Measurements from ENCODE around the gene ITIH4.
"Not testable (repeated sequence)": the region's sequence is repeated elsewhere in the genome, so short reads cannot be mapped to it uniquely, and the experiment has no call there.

Gene ITIH4

DNA sequence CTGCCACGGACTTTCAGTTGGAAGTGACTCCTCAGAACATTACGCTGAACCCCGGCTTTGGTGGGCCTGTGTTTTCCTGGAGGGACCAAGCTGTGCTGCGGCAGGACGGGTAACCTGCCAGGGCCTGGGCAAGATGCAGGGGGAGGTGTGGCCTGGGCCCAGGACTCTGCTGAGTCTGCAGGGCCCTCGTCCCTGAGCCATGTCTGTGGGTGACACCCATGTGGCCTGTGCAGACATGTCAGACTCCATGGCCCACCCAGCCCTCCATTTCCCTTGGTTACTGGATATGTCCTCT, 40.8 kb downstream of the ITIH4 start:
- no peak for DNase-seq
- in situ Hi-C loops (cut with MboI; ENCODE audit: low pct_unique_long_range_greater_than_20kb, low sequenced_read_pairs): no loop called here

DNA sequence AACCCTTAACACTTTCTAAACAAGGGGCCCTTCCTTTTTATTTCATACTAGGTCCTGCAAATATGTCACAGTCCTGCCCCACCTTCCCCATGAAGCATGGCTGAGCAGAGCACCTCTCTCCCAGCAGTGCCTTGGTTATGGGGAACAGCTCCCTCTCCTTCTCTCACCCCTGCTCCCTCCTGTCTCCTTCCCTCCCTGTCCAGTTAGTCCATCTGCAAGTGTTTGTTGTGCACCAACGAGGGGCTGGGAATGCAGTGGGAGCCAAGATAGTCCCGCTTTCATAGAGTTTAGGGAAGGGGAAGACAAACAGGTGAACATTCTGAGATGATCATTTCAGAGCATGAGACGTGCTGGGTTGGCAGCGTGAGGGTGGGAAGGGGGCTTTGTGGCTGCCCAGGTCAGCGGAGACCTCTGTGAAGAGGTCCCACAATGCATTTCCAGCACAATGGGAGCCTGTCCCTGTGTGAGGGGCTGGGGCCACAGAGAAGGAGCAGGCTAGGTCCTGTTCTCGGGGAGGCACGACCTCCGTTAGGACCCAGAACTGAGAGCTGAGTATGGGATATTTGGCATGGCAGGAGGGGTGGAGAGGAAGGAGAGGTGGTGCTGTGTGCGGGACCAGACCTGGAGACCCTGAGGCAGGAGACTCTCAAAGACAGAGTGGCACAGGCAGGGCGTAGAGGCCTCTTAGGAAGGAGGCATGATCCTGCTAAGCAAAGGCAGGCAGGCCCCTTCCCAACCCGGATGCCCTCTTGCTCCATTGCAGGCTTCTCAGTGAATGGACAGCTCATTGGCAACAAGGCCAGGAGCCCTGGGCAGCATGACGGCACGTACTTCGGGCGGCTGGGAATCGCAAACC, 41.4 kb downstream of the ITIH4 start:
- in situ Hi-C loops (cut with MboI; ENCODE audit: low pct_unique_long_range_greater_than_20kb, low sequenced_read_pairs): no loop called here
- no peak for DNase-seq

DNA sequence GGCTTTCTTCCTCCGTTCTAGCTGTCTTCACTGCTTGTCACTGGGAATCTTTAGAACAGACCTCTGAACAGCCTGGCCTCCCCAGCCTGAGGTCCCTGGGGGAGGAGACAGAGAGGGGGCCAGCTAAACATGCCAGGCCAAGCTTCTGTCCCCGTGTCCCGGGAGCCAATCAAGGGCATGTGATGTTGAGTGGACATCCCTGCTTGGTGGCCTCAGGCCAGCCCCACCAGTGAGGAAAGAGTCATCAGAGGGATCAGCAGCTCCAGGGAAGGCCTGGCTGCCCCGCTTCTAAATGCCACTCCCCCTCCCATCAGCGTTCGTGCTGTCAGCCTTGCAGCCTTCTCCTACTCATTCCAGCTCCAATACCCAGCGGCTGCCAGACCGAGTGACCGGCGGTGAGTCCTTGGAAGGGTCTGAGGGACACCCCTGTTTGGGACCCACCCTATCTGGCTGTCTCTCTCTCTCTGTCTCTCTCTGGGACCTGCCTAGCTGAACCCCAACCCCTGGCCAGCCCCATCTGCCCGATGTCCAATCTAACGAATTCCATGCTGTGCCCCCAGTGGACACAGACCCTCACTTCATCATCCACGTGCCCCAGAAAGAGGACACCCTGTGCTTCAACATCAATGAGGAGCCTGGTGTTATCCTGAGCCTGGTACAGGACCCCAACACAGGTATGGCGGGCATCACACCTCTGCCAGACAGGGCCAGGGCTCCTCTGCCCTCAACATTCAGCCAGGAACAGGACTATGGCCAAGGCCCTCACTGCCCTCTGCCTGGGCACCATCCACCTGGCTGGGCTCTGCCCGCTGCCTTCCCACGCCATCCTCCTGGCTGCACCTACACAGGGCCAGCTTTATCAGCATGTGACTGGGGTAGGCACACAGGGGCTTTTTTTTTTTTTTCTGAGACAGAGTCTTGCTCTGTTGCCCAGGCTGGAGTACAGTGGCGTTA, 42.5 kb downstream of the ITIH4 start:
- DNase-seq: no peak
- in situ Hi-C loops (cut with MboI; ENCODE audit: low pct_unique_long_range_greater_than_20kb, low sequenced_read_pairs): no loop called here

DNA sequence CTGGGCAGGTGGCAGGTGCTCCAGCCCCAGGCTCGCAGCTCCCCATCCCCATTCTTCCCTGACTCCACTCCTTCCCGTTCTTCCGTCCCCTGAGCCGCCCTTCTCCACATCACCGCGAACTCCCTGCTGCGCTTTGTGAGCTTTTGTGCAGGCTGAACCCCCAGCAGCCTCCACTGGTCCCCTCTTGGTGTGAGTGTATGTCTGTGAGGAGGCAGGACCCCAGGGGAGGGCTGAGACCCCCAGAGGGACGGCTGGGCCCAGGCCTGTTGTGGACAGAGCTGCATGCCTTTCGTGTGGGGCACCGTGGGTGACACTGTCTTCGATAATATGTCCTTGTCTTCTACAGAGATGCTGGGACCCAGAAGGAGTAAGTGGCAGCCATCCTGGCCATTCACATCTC, 43.2 kb downstream of the ITIH4 start:
- in situ Hi-C loops (cut with MboI; ENCODE audit: low pct_unique_long_range_greater_than_20kb, low sequenced_read_pairs): no loop called here
- DNase-seq: no peak

DNA sequence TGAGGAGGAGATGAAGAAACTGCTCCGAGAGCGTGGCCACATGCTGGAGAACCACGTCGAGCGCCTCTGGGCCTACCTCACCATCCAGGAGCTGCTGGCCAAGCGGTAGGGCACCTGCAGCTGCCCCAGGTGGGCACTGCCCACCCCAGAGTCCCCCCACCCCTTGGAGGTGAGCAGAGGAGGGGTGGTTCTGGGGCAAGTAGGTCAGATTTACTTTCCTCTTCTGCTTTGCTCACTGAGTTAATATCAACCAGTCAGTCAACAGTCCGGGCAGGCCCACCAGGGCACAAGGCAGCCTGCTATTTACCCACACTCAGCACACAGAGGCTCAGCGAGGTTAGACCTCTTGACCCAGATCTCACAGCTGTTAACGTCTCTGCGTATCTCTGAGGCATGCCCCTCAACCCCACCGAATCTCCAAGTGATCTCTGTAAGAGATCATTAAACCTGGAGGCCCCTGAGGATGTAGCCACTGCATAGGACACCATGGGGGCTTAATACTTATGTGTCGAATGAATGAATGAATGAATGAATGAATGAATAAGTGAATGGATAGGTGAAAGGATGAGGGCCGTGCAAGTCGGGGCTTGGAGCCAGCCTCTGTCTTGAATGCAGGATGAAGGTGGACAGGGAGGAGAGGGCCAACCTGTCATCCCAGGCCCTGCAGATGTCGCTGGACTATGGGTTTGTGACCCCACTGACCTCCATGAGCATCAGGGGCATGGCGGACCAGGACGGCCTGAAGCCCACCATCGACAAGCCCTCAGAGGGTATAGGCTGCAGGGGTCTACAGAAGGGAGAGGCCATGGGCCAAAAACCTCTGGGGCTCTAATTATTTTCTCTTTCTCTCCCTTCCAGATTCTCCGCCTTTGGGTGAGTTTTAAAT, 43.9 kb downstream of the ITIH4 start:
- DNase-seq: no peak
- in situ Hi-C loops (cut with MboI; ENCODE audit: low pct_unique_long_range_greater_than_20kb, low sequenced_read_pairs): no loop called here

DNA sequence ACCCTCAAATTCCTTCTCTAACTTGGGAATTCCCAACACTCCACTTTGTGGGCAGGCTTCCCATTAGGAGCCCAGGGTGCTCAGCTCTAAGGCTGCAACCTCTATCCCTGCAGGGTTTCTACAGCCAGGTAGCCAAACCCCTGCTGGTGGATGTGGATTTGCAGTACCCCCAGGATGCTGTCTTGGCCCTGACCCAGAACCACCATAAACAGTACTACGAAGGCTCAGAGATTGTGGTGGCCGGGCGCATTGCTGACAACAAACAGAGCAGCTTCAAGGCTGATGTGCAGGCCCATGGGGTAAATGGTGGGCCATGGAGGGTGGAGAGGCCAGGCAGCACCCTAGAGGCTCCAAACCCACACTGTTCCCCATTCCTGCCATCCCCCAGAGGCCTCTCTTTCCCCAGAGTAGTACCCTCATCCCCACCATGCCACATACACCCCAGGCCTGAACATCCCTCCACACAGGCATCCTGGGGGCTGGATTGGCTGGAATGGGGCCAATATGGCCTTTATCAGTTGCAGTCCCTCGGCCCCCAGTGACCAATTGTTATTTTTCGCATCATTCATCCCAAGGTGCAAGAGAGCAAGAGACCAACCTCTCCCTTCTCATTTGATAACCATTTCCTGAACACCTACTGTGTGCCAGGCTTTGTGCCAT, 45.4 kb downstream of the ITIH4 start:
- DNase-seq: no peak
- in situ Hi-C loops (cut with MboI; ENCODE audit: low pct_unique_long_range_greater_than_20kb, low sequenced_read_pairs): no loop called here

DNA sequence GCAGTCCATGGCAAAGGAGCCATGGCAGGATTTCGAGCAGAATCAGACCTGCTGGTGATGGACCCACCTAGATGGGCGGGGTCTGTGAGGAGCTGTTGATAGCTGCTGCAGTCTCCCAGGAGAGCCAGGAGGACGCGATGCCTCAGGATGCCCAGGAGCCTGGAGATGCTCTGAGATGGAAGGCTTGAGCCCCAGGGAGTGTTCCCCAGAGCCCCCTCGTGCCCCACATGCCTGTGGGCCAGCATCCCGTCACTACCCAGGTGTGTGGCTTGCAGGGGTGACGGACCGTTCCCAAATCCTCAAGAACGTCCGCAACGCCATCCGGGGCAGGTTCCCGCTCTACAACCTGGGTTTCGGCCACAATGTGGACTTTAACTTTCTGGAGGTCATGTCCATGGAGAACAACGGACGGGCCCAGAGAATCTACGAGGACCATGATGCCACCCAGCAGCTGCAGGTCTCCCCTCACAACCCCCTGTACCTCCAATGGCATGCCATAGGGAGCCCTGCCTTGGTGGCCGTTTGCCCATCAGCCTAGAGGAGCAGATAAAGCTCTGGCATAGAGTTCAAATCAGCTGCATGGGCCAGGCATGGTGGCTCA, 46.4 kb downstream of the ITIH4 start:
- DNase-seq: no peak
- in situ Hi-C loops (cut with MboI; ENCODE audit: low pct_unique_long_range_greater_than_20kb, low sequenced_read_pairs): no loop called here

DNA sequence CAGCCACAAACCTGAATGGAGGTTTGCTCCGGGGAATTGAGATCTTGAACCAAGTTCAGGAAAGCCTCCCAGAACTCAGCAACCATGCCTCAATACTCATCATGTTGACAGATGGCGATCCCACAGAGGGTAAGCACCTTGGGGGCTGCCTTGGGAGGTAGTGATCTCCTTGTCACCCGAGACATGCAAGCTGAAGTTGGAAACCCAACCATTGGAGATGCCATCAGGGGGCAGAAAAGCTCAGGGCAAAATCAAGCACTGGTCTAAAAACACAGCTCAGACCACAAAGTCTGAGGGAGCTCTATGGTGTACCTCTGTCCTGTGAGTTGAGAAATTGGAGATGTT, 47.3 kb downstream of the ITIH4 start:
- in situ Hi-C loops (cut with MboI; ENCODE audit: low pct_unique_long_range_greater_than_20kb, low sequenced_read_pairs): no loop called here
- DNase-seq: no peak

DNA sequence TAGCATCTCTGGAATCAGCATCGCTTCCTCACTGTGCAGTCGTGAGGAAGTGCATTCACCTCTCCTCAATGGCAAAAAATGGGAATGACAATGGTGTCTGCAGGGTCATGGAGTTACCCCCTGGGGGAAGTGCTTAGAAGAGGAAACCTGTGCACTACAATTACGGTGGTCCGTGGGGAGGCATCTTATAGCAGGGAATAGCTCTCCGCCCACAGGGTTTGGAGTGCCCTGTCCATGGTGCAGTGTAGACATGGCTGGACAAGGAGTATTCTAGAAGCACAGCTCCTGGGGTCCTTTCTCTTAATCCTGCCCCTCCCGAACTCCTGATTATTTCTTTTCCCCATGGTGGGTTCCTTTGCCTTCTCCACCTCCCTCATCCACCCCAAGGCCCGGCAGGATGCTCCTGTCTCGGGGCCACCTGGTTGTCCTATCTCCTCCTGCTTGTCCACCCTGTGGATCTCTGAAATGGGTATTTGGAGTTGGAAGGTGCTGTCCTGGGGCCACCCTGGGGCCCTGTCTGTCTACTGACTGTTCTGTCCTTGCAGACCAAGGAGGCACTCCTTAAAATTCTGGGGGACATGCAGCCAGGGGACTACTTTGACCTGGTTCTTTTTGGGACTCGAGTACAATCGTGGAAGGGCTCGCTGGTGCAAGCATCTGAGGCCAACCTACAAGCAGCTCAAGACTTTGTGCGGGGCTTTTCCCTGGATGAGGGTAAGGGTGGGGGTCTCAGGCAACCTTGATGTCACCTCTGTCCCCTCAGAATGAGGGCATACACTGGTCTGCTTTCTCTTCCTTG, 47.9 kb downstream of the ITIH4 start:
- in situ Hi-C loops (cut with MboI; ENCODE audit: low pct_unique_long_range_greater_than_20kb, low sequenced_read_pairs): no loop called here

DNA sequence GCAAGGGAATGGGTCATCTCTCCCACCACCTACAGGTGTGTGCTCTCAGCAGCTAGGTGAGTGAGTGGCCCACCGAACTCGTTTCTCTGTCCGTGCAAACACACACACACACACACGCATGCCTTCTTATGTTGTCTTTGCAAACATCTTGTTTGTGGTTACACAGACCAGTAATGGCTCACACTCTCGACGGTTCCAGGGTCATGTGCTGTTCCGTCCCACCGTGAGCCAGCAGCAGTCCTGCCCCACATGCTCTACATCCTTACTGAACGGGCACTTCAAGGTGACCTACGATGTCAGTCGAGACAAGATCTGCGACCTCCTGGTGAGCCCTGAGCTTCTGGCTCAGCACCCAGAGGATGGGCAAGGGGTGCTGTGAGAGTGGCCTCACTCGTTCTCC, 48.7 kb downstream of the ITIH4 start:
- in situ Hi-C loops (cut with MboI; ENCODE audit: low pct_unique_long_range_greater_than_20kb, low sequenced_read_pairs): no loop called here
- no peak for DNase-seq

More for the DNA sequence above, 47.9 kb downstream of the ITIH4 start:
- DNase-seq: no peak

DNA sequence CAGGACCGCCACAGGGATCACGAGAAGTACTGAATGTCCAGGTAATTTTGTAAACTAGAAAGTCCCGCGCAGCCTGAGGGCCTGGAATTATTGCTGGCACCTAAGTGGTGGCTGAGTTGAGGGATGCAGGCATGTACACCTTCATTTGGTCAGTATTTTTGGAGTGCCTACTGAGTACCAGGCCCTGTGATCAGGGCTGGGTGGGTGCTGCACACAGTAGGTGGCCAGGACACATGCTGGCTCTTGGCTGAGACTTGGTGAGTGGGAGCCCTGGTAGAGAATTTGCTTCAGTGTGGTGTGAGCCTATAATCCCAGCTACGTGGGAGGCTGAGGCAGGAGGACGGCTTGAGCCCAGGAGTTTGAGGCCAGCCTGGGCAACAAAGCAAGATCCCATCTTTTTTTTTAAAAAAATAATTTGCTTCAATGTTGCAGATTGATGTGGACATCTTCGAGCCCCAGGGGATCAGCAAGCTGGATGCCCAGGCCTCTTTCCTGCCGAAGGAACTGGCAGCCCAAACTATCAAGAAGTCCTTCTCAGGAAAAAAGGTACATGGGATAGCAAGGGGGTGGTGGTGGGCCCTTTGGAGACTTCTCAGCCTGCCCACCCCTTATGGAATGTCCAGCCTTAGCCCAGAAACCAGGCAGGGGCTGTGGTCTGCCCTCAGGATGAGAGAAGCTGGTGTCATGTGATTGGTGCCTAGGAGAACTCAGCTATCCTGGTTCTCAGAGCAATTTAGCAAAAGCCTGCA, 50.5 kb downstream of the ITIH4 start:
- in situ Hi-C loops (cut with MboI; ENCODE audit: low pct_unique_long_range_greater_than_20kb, low sequenced_read_pairs): no loop called here
- no peak for DNase-seq

DNA sequence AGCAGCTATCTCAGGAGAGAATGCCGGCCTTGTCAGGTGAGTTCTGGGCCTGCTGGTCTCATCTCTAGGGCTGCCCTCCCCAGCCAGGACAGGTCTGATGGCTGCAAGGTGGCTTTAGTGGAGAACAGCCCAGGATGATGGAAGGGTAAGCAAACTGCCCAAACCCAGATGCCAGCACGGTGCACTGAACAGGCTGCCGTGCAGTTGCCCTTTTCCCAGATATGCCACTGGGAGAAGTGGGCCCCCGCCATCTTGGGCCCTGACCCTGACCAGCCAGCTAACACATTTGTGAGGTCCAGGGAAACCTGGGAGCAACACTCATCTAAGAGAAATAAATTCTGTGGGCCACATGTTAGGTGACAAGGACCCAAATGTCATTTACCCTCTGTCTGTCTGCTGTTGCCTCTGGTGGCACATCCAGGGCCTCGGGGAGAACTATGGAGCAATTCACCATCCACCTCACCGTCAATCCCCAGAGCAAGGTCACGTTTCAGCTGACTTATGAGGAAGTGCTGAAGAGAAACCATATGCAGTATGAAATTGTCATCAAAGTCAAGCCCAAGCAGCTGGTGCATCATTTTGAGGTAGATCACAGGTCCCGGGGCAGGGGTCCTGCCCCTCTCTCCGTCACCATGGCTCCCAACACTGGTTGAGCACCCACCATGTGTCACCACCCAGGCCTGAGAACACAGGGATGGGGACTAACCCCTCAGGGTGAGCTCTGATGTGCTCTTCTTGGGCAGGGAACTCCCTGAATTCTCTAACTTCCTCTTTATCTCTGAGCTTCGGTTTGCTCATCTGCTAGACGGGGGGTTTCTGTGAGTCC, 51.2 kb downstream of the ITIH4 start:
- DNase-seq: peak; percentile 70
- in situ Hi-C loops (cut with MboI; ENCODE audit: low pct_unique_long_range_greater_than_20kb, low sequenced_read_pairs): no loop called here

DNA sequence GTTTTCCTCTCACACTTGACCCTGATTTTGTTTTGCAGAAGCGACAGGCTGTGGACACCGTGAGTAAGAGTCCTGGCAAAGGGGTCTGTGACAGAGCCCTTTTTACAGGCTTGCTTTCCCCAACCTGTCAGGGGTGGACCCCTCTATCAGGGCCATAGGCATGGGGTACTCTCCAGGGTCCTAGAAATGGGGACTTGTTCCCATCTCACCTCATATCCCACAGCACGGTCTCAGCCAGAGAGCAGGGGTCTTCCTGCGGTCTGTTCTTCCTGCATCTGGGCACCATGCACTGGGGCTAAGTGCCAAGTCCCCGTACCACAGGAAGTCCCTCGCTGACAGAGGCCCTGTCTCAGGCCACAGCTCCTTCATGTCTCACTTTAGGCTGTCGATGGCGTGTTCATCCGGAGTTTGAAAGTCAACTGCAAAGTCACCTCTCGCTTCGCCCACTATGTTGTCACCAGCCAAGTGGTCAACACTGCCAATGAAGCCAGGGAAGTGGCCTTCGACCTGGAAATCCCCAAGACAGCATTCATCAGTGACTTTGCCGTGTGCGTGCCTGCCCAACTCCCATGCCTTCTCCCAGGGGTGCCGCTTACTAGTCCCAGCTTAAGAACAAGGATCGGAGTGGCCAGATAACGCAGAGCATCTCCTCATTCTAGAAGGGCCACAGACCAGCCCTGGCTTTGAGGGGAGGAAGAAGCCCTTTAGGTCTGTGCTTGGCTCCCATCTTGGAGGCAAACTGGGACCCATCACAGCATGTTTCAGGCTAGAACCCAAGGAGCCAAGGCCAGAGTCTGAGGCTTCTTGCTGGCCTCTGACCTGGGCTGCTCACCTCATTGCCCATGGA, 52.3 kb downstream of the ITIH4 start:
- in situ Hi-C loops (cut with MboI; ENCODE audit: low pct_unique_long_range_greater_than_20kb, low sequenced_read_pairs): no loop called here
- no peak for DNase-seq

DNA sequence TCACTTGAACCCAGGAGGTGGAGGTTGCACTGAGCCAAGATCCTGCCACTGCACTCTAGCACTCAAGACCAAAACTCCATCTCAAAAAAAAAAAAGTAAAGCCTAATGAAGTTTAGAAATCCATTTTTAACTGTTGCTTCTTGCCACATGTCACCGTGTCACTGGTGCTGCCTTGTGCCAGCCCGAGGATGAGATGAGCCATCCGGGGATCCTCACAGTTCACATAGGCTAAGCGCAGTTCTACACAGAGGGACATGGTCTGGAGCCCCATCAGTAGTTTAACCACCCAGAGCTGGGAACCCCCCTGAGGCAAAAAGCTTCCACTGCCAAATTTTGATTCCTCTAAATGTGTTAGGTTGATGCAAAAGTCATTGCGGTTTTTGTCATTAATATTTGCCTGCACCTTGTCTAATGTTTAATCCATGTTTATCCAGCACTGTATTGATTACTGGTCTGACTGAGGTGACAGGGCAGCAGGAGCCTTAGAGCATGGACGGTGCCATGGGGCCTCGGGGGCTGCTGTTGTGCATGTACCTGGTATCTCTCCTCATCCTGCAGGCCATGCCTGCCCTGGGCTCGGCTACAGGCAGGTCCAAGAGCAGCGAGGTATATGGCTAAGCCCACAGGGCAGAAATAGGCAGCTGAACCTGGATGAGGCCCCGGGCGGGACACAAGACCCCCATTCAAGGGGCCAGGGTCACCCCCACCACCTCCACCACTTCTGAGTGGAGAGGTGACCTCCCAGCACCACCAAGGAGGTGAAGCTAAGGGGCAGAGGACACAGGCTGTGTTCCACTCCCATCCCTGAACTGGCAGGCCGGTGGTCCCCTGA, 53.1 kb downstream of the ITIH4 start, which contains the start of gene ITIH1:
Gene ITIH1, plus strand, starts transcription at position 473 of the 832 bp plus-strand sequence. Its CDS starts 17 bp downstream, at position 490.
- DNase-seq: no peak
- in situ Hi-C loops (cut with MboI; ENCODE audit: low pct_unique_long_range_greater_than_20kb, low sequenced_read_pairs): no loop called here

DNA sequence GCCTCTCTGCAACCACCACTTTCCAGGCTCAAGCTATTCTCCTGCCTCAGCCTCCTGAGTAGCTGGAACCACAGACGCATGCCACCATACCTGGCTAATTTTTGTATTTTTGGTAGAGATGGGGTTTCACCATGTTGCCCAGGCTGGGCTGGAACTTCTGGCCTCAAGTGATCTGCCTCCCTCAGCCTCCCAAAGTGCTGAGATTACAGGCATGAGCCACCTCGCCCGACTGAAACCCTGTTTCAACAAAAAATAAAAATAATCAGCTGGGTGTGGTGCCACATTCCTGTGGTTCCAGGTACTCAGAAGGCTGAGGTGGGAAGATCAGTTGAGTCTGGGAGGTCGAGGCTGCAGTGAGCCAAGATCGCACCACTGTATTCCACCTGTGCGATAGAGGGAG, 54.0 kb downstream of the ITIH4 start:
- in situ Hi-C loops (cut with MboI; ENCODE audit: low pct_unique_long_range_greater_than_20kb, low sequenced_read_pairs); DNase-seq: not testable (repeated sequence)

All from KBM-7 (cell line).